GM19455 (cell line): ENCODE data around the gene SEC16A.

Experiments
- ATAC-seq: cut with Tn5 transposase; IDR thresholded peaks from one replicate; pipeline ENCODE4 v1.9.1; 2021; ENCODE audit not compliant: unreplicated experiment

Gene SEC16A, protein sequence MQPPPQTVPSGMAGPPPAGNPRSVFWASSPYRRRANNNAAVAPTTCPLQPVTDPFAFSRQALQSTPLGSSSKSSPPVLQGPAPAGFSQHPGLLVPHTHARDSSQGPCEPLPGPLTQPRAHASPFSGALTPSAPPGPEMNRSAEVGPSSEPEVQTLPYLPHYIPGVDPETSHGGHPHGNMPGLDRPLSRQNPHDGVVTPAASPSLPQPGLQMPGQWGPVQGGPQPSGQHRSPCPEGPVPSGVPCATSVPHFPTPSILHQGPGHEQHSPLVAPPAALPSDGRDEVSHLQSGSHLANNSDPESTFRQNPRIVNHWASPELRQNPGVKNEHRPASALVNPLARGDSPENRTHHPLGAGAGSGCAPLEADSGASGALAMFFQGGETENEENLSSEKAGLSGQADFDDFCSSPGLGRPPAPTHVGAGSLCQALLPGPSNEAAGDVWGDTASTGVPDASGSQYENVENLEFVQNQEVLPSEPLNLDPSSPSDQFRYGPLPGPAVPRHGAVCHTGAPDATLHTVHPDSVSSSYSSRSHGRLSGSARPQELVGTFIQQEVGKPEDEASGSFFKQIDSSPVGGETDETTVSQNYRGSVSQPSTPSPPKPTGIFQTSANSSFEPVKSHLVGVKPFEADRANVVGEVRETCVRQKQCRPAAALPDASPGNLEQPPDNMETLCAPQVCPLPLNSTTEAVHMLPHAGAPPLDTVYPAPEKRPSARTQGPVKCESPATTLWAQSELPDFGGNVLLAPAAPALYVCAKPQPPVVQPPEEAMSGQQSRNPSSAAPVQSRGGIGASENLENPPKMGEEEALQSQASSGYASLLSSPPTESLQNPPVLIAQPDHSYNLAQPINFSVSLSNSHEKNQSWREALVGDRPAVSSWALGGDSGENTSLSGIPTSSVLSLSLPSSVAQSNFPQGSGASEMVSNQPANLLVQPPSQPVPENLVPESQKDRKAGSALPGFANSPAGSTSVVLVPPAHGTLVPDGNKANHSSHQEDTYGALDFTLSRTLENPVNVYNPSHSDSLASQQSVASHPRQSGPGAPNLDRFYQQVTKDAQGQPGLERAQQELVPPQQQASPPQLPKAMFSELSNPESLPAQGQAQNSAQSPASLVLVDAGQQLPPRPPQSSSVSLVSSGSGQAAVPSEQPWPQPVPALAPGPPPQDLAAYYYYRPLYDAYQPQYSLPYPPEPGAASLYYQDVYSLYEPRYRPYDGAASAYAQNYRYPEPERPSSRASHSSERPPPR (N-terminal part only)

DNA sequence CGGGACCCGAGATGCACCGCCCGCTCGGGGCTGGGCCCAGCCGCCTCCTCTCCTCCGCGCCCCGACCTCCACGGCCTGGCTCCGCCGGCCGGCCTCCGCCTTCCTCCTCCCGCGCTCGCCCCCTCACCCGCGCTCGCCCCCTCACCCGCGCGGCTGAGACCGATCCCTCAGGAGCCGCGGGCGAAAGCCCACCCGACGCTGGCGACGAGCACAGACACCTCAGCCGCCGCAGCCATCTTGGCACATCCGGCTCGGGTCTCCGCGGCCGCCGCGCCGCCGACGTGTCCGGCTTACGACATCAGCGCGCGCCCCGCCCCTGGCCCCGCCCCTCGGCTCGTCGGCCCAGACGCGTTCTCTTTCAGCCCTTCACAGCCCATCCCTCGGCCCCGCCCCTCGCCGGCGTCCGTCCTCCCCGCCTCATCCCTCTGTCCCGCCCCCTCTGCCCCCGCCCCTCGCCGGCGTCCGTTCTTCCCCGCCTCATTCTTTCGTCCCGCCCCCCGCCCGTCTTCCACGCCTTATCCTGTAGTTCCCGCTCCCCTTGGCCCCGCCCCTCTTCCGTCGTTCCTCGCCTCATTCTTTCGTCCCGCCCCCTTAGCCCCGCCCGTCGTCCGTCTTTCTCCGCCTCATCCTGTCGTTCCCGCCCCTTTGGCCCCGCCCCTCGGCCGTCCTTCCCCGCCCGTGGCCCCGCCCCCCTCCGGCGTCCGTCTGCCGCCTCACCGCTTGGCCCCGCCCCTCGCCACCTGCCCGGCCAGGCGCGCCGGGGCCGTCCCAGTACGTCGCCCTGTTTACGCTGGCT lies at the start of gene SEC16A:
Gene SEC16A (minus strand): TSS at position 248 of the 796 bp plus-strand sequence. CDS start 5,425 bp downstream, outside the sequence.
- ATAC-seq: peak; percentile 62

DNA sequence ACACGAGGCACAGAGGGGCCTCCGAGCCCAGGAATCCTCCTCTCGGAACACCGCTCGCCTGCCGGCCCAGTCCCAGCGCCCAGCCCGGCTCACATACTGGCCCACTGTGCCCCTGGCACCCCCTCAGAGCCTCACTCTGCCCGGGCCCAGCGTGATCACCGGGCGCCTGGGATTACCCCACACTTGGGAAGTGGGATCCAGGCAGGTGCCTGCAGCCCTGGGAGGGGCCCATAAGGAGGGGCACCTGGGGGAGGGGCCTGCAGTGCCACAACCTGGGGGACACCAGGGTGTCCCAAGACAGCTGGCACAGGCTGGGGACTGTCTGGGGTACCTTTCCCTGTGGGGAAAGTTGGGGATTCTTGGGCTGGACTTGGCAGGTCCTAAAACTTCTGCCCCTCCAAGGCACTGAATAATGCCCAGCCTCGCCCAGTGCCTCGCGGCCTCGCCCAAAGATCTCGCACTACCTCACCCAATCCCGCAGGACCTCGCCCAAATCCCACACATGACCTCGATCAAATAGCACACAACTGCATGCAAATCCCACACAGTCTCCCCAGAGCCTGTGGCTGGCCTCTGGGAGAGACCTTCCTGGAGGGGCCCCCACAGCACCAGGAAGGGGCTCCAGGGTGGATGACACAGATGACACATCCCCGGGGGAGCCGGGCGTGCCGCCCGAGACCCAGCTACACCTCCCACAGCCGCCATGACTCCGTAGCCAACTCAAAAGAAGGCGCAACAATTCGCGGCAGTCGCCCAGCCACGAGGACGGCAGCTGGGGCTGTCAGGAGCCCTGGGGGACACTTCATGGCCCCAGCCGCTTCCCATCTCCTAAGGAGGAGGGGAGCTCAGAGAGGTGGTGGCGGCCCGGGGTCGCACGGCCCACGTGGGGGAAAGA lies 49.3 kb upstream of the SEC16A start:
- no peak for ATAC-seq

DNA sequence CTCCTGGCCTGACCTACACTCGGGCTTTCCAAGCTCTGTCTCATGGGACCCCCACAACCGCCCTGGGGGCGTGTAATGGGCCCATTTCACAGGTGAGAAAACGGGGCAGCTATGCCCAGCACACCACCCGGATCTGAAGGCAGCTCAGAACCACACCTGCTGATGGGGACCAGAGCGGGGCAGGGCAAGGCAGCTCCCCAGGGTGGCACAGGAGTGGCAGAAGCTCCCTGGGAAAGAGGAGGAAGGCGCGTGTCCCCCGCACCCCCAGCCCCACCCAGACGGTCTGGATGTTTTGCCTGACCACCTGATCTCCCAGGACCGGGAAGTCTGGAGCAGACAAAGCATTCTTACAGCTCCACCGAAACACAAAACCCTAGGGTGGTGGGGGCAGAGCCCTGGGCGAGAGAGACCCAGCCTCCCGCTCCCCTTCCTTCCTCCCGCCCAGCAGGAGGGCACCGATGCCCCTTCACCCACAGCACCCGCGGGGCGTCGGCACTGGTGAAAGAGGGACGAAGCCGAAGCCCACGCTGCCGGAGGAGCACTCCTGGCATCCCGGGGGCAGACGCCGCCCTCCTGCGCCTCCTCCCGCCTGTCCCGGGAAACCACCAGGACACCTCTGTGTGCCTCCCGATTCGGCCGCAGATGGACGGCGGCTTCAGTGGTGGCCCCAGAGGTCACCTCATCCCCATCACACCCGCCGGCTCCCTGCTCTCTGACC lies 48.5 kb upstream of the SEC16A start:
- no peak for ATAC-seq

DNA sequence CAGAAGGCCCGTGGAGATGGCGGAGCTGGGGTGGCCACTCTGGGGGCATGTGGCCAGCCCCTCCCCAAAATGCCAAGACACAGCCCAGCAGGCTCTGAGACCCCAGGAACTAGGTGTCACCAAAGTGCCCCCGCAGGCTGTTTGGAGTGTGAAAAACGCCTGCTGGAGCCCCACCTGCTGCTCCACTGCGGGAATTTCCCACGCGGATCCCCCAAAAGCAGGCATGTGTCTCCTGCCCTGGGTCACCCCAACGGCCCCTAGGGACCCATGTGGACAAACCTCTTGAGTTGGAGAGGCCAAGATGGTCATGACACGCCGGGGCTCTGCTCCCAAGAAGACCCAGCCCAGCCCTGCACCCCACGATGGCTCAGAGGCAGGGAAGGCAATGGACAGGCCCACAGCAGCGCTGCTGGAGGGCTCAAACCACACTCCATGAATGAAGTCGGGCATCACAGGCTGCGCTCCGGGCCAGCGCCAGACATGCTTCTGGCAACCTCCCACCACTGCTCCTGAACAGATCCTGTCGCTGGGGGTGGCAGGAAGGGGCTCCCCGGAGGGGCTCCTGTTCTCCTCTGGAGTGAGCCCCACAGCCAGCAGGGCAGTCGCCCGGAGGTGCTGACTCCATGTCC lies 47.7 kb upstream of the SEC16A start:
- no peak for ATAC-seq

DNA sequence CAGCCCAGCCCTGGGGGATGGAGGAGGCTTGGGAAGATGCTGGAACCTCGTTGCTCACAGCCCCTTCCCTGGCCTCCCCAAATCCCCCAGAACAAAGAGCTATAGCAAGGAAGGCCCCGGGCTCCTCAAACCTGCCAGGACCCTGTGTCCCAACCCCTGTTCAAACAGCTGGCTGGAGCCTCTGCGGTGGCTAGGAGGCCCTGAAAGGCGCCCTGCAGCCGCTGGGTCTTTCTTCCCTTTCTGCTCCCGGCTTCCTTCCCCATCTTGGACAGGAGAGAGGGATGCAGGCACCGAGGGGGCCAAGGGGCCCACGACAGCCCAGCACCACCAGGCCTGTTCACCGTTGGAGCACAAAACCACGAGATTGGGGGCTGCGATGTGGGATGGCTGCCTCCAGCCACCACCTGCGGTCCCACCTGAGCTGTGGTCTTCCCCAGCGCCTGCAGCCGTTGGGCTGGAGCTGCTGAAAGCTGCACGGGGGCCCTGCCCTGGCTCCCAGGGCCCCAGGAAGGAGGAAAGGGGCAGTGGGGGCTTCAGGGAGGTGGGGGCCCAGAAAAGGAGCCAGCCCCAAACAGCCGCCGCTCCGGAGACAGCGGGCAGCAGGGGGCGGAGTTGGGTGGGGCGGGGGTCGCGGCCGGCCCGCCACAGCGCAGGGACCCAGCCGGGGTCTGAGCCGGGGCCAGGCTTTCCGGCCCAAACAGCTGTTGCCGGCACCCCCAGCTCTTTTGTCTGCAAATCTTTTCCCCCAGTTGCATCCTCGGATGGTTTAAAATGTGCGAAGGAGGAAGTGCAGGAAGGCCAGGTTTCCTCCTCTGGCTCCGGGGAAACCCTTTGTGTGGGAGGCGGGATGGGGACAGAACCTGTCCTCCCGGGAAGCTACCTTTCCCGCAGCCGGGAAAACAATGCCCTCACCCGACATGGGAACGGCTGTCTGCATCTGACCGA lies 46.9 kb upstream of the SEC16A start:
- ATAC-seq: no peak

DNA sequence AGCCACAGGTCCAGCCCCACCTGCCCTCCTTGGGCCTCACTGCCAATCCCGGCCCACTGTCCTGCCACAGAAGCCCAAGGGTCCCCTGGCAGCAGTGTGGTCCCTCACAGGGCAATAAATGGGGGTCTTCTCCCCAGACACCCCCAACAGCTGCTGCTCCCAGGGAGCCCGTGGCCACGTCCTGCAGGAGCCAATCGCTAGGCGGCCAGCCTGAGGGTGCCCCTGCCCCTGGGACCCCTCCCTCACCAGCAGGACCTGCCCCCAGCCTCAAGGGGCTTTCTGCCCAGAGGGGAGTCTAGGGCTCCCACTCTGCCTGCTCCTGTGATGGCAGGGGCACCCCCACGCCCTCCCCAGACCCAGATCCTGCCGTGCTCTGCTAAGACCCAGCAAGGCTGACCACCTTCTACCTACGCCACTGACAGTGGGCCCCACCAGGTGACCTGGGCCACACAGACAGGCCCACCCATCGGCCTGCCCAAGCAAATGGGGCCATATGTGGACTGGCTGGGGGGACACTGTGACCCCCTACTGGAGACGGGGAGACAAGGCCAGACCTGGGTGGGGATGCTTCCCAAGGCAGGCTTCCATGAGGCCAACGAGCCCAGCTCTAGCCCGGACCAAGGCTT lies 46.0 kb upstream of the SEC16A start:
- no peak for ATAC-seq

DNA sequence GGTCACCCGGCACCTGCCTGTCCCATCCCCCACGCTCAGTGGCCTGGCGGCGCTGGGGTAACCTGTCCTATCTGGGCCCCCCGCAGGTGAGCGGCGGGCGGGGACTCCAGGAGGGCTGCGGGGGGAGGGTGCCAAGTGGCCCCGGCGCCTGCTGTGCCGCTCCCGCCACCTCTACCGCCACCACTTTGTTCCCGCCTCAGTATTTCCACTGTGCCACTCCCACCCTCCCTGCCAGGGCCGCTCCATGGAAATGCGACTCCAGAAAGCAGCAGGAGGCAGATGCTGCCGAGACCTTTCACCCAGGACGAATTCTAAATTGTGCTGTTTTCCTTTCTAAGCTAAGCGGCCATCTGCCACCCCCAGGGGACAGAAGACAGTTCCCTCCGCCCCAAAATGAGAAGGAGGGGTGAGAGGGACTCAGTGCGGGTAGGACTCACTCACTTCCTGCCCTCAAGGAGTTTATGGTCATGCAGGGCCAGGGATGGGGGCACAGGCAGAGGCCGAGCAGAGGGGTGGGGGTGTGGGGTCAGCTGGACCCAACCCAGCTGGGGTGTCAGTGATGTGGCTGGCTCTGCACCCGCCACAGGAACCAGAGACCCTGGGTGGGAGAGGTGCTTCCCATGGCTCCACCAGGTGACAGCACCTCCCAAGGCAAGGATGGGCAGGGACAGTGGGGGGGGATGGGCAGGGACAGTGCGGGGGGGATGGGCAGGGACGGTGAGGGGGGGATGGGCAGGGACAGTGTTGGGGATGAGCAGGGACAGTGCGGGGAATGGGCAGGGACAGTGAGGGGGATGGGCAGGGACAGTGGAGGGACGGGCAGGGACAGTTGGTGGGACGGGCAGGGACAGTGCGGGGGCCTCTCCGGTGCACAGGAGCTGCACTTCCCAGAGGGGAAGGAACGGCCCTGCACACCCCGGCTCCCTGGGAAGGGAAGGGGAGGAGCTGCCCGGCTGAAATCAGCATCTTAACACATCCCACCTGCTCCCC lies 45.2 kb upstream of the SEC16A start:
- ATAC-seq: no peak

DNA sequence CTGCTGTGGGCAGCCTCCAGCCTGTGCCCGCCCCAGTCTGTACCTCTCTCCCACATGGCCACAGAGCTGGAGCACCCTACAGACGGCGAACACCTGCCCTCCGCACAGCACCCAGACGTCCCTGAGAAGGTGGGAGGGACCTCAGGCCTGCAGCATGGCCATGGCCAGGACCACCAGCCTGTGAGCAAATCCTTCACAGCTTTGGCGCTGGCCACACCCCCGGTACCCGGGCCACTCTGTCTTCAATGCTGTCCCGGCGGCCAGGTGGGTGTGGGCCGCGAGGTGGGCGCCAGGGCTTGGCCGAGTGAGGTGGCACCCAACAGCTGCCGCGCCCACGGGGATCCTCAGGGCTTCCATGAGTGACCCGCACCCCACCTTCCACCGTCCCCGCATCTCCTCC lies 44.3 kb upstream of the SEC16A start:
- no peak for ATAC-seq

DNA sequence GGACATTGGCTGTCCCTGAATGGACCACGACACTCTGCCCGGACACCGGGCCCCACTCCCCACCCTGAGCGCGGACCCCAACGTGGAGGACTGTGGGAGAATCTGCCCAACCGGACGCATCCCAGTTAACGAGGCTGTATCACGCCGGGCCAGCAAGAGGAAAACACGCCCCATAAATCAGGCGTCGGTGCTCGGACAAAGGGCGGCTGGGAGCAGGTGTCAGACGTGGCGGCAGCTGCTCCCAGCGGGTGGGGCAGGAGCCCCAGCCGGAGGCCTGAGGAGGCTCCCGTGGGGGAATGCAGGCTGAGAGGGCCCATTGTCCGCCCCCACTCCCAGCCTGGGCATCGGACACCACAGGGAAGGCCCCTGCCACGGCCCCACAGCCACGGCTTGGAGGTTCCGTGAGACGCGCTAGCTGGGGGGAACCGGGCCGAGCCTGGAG lies 43.8 kb upstream of the SEC16A start:
- no peak for ATAC-seq

DNA sequence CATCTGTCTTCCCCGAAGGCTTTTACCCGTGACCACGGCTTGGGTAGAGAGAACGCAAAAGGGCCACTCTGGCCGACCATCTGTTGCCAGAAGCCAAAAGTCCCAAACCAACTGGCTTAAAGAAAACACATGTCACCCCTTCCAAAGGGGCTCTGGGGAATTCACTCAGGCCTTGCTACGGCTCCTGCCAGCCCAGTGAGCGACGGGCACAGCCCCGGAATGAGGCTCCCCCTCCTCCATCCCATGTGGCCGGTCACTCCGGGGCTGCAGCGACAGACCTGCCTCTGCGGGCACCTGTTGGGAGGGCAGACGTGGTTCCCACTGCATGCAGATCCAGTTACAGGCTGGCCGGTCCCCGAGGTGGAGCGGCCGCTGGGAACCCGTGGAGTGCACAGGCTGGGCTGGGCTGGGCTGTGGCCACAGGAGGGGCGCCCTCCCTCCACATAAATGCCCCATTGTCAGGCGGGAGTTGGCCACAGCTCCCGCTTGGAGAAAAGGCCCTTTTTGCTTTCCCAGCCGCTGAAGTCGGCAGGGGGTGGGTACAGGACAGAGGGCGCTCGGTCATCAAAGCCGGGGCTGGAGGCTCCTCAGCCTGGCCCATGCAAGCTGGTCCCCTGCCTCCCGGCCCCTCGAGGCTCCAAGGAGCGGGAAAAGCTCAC lies 43.1 kb upstream of the SEC16A start:
- ATAC-seq: no peak

DNA sequence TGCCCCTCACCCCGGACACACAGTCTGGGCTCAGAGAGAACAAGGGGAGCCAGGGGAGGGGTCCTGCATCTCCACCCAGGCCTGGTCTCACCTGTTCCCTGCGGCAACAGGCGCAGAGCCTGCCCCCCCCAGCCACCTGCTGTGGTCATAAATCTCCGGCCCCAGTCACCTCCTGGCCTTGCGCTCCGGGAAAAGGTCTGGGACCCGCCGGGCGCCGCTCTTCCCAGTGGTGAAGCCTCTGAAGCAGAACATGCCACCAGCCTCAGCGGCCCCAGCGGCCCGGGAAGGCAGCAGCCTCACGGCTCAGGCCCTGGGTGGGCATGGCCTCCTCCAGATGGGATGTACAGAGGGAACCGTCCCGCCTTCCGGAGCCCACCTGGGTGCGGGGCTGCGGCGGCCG lies 42.4 kb upstream of the SEC16A start:
- ATAC-seq: no peak

DNA sequence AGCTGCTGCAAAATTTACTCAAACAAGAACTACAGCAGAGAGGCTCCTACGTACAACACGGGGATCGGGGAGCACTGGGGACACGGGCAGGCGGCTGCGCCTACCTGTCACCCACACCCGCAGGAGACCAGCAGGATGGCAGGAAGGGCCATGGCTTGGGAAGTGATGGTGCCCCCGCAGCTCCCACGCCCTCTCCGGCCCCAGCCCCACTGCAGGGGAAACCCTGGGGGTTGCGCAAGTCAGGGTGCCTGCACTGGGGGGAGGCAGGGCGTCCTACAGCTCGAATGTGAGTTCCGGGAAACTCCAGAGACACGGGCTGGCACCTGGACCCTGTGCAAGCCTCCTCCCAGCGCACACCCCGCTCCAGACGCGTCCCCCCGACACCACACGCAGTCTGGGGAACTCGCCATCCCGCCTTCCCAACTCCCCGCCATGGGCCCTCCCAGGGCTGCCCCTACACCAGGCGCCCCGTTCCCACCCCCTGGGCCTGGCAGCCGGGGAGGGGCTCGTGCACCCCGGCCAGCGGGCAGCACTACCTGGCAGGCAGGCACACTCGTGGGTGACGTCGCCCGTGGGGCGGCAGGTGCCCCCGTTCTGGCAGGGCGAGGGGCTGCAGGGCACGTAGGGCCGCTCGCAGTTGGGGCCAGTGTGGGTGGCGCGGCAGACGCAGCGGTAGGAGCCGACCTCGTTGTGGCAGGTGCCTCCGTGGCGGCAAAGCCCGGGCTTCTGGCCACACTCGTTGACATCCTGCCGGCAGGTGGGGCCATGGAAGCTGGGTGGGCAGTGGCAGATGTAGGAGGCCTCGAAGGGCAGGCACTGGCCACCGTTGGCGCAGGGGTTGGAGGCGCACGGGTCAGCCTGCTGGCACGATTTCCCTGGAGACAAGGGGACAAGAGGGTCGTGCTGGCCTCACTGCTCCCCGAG lies 39.7 kb upstream of the SEC16A start:
- no peak for ATAC-seq

DNA sequence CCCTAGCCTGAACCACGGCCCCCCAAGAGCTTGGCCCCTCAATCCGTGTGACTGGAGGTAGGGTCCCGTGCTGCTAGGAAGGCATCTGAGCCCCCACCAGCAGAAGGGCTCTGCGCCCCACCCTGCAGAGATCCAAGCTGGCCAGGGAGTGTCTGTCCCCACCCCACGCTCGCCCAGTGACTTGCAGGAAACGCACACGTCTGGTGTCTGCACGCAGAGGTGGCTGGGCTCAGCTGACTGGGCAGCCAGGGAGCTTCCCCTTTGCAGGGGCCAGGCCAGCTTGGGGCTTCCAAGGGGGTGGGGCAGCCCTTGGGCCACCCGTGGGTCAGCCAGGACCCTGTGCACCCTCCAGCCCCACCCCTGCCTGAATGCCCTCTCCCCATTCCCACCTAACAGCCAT lies 38.7 kb upstream of the SEC16A start:
- no peak for ATAC-seq

DNA sequence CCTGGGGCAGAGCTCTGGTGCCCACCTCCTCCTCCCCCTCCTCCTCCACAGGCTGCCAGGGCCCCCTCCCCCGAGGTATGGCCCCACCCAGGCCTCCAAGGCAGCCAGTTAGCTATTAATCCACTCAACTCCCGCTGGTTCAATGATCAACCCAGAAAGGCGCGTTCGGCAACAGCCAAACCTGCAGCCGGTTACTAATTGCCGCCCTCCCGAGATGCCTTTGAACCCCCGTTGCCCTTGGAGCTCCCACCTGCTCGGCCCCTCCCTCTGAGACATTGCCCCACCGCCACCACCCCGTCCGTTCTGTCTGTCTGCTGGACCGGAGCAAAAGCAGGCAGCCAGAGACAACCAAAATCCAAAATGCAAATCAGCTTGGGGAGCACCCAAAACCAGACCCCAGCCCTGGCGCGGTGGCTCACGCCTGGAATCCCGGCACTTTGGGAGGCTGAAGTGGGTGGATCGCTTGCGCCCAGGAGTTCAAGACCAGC lies 37.3 kb upstream of the SEC16A start:
- ATAC-seq: no peak
